GM11168 (cell line): Measurements from ENCODE around the gene C11orf71.

Experiments used
- in situ Hi-C: fragments of 300-500 bp; cut with MboI; formaldehyde crosslinking; loops from one replicate; pipeline ENCODE4 v1.12.0; 2022; ENCODE audit warnings: low sequenced_read_pairs; ENCODE audit not compliant: unreplicated experiment

The C11orf71 gene

DNA sequence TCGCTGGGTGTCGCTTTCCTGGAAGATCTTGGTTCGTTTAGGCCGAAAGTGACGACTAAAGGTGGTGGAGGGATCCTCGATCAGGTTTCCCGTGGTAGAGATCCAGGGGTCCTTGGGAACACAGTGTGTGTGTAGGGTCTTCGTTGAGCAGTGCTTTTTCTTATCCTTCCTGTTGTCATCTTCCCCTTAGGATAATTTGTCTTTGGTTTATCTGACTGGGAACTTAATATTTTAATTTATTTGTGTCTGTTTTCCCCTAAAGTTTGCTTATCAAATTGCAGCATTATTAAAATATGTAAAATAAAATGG lies 558 bp upstream of the C11orf71 start:
- in situ Hi-C loops: no loop called here

GRCh38 chr11:114399490-114400215 lies 658 bp downstream of the C11orf71 start:
- in situ Hi-C loops: no loop called here

GRCh38 chr11:114398303-114398920 lies 1.9 kb downstream of the C11orf71 start:
- in situ Hi-C loops: no loop called here

DNA sequence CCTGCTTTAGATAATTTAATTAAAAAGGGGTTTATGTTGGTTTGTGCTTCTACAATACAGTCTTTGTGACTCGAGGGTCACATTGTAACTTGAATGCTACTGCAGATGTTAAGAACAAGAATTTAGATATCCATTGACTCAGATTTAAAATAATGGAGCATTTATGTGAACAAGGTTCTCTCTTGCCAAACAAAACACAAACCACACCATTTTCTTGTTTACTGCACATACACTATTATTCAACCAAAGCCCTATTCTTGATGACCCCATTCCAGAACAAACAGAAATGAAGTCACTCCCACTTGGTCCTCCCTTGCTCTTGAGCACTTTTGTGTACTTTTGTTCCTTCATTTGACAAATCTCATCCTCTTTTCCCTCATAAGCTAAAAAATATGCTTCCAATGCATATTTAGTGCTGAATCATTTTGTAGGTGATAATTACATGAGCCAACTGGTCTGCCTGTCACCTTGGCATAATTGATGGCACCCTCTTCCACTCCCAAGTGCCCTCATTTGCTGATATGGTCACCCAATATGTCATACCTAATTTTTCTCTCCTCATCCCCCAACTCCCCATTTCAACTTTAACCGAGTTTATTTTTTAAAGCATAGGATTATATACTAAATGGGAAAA lies 2.8 kb downstream of the C11orf71 start:
- in situ Hi-C loops: no loop called here

DNA sequence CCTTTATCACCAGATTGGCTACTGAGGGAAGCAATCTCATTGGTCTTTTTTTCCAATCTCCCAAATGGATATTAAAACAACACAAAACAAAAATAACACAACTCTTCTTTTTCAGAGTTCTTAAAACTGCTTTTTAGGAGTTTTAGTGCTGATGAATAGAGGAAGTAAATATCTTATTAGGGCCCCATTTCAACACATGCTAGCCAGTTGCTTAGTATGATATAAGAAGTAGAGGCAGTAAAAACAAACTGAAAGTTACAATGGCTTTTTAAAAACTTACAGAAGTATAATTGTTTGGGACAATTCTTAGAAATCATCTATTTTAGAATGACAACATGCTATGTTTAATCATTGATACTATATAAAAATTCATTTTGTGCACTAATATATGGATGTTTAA lies 3.4 kb downstream of the C11orf71 start:
- in situ Hi-C loops: no loop called here

- in situ Hi-C loops: no loop called here
These were observed 4.6 kb downstream of the C11orf71 start for GRCh38 chr11:114395736-114396135.

DNA sequence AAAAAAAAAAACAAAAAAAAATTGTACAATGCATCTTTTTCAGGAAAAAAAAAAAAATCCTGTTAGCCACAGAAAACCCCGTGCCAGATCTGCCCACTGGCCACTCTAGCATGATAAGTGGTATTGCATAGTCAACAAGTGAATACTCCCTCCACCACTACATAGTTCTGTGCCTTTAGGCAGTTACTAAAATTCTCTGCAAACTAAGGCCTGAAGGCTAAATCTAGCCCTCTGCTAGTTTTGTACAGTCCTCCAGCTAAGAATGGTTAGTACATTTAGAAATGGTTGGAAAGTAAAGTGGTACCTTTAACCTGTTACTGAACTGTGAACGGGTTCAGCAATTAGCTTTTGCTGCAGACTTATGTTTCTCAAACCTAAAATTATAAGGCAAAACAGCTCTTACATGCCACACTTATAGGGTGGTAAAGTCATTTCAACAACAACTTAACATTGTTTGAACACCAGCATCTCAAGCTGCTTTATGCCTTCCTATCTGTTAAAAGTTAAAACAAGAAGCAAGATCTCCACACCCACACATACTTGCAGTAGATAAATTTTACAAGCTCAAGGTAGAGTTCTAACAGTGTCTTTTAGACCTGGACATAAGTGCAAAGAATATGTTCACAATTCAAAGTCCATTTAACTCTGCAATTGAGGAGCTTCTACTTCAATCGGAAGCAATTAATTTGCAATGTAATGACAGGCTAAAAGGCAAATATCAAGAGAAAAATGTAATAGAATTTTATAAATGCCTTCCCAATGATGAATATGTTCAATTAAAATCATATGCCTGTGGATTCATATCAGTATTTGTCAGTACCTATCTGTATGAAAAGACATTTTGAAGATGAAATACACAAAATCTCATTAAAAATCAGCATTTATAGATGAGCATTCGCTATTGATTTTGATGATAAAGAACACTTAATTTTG lies 7.3 kb downstream of the C11orf71 start:
- in situ Hi-C loops: no loop called here

DNA sequence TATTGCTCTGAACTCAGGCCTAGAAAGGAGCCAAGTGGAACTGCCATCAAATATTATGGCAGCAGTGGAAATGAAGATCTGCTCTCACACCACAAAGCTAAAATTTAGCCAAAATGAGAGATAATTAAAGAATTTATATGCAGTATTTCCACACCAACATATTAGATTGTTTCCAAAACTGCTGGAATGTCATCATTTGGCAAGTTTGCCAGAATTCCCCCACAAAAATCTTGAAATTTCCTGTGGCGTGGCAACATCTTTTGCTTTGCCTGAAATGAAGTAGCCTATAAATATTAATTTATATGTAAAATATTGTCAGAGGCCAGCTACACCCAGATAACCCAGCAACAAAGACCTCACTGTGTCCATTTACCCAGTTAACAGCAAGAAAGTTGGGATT lies 13.8 kb downstream of the C11orf71 start:
- in situ Hi-C loops: no loop called here

- in situ Hi-C loops: no loop called here
These were observed 14.2 kb downstream of the C11orf71 start for GRCh38 chr11:114386131-114386530.

GRCh38 chr11:114384487-114384886 lies 15.8 kb downstream of the C11orf71 start:
- in situ Hi-C loops: no loop called here

GRCh38 chr11:114382509-114382908 lies 17.8 kb downstream of the C11orf71 start:
- in situ Hi-C loops: no loop called here

GRCh38 chr11:114379394-114380069 lies 20.8 kb downstream of the C11orf71 start:
- in situ Hi-C loops: no loop called here

- in situ Hi-C loops: no loop called here
These were observed 22.6 kb downstream of the C11orf71 start for GRCh38 chr11:114377612-114378267.

DNA sequence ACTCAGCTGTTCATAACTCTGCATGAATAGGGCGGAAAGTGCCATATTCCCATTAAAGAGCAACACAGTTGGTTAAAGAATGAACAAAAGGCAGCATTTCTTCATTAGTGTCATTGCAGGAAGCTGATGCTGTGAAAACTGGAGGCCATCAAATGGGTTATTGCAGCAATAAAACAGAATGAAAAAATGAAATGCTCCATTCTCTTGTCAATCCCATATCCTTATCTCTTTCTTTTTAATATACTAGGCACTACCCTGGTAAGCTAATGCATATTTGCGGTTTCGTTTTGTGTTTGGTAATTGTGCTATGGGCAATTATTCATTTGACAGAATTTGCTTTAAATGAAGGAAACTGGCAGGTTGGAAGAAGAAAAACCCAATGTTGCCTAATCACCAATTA lies 25.3 kb downstream of the C11orf71 start:
- in situ Hi-C loops: no loop called here

- in situ Hi-C loops: loop anchor here (25.0 kb wide), 1 partner anchor 218 kb away; the partner anchor contains the start of gene NXPE4
These were observed 31.2 kb downstream of the C11orf71 start for GRCh38 chr11:114368918-114369680.

DNA sequence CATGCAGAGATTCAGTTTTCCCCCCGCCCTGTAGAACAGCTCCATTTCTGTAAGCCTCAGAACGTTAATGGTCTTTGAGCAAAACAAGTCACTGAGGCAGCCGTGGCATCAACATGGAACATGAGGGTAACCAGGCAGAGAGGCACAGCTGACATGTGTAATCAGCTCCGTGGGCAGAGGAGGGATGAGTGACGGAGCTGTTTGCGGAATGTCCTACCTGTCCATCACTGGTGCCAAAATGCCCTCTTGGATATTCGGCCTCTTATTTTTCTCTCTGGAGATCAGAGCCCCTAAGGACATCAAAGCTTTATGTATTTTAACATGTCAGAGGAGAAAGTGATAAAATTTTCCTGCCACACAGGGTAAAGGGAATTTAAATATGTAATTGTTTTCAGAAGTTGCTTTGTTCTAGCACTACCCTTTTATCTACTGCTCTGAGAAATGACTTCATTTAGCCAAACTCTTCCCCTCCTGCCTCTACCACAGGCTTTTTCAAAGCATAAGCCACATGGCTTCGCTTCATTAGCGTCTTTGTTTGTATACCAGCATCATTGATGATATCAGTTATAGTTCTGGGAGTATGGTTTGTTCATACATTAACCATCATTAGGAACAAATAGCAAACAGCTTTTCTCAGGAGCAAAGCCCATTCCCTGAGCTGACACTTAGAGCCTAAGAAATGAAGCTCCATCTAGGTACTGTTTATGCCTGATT lies 32.9 kb downstream of the C11orf71 start:
- in situ Hi-C loops: loop anchor here (25.0 kb wide), 1 partner anchor 220 kb away; the partner anchor contains the start of gene NXPE4

DNA sequence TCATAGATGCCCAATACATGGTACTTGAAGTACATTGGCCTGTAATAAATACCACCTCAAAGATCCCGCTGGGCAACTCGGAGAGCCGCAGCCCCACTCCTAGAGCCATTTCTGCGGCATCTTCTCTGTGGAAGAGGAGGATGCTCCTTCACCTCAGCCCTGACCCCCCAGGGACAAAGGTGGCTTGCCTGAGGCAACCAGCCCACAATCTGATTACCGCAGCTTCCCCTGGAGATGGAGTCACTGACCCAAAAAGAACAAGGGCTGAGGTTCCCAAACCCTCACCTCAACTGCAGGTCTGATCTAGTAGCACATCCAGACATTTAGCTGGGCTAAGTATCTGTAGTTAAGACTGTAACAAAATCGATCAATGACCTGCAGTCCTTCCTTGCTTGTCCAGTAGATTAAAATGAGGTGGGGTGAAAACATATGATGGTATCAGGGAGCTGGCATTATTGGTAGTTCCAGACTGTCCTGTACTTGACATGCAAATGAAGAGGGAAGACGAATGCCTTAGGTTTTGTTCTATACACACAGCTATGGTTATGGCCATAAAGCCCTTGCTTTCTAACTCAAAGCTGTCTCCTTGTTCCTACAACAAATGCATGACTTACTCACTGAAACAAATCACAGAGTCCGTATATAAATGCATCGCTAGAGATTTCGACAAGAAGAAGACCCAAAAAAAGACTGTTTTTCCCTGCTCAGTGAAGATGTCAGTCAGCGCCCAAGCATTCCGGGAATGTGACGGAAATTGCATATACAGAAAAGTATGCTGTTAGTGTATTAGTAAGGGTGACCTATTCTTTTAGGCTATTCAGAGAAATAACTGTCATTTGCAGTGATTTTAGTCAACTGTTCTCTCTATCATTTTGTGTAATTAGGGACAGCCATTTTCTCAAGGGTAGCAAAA lies 33.7 kb downstream of the C11orf71 start:
- in situ Hi-C loops: loop anchor here (25.0 kb wide), 1 partner anchor 221 kb away; the partner anchor contains the start of gene NXPE4
